K562 (cell line): ENCODE measurements around the gene NRAP. TPM values are rescaled to one million over a fixed set of nuclear protein-coding genes. Genes with fewer than 3 reads are reported as not detected.

Experiments used
- ATAC-seq: fragments of 200-7000 bp; cut with Tn5 transposase; 3 replicates; pipeline ENCODE4 v1.9.1; 2020; ENCODE audit warnings: moderate library complexity
- BruUV-seq: library from RNA; stranded (reverse); fragments of 400-500 nt; replicated peaks from 2 replicates; lab custom pipeline; 2021; lab: Mats Ljungman, UMichigan
- CTCF ChIA-PET: fragments of 300-600 bp; formaldehyde crosslinking; extraction: SDS; loops from one replicate; lab custom pipeline; 2021; ENCODE audit warnings: low intra/inter-chr PET ratio; lab: Yijun Ruan, JAX
- POLR2A ChIA-PET: fragments of 300-600, 350-650 bp; sonication (Branson Sonifier 250); formaldehyde crosslinking; extraction: SDS; loops from one replicate; lab custom pipeline; 2021; ENCODE audit warnings: antibody characterized with exemption, inconsistent platforms; lab: Yijun Ruan, JAX
- DNase-seq, 4 experiments: peaks; one replicate each; pipeline versions ENCODE4 v3.0.0 to v3.0.0-alpha.2; 2011 to 2018; ENCODE audit warnings: low spot score in 3 of 4, mixed read lengths in 3 of 4; ENCODE audit errors: extremely low read depth in 1 of 4
- FAIRE-seq: peaks from 2 replicates; lab custom pipeline; 2011; peaks lifted over from hg19 to GRCh38; lab: Jason Lieb, UNC
- H2AFZ ChIP-seq: 2 replicates; pipeline ENCODE4 v1.6.0; 2011; ENCODE audit warnings: low read depth, low read length, control low read depth, inconsistent platforms
- H3K27ac ChIP-seq: fragments of 200-600 bp; 3 replicates; pipeline ENCODE4 v1.8.0; 2011; ENCODE audit warnings: low read depth, mild to moderate bottlenecking, control low read depth, inconsistent platforms, low read length, moderate library complexity, mixed read lengths; ENCODE audit errors: extremely low read depth
- H3K27me3 ChIP-seq, 2 experiments: fragments of 300-600 bp in 1 of 2; 2 replicates in 1 of 2; 3 replicates in 1 of 2; pipeline versions ENCODE4 v1.6.0 to v1.8.0; 2011; ENCODE audit warnings: inconsistent platforms in 2 of 2, low read length in 2 of 2, mild to moderate bottlenecking in 1 of 2, mixed read lengths in 1 of 2, moderate library complexity in 1 of 2; ENCODE audit not compliant: control insufficient read depth in 2 of 2, insufficient read depth in 2 of 2
- H3K36me3 ChIP-seq: fragments of 300-600 bp; 3 replicates; pipeline ENCODE4 v1.8.0; 2011; ENCODE audit warnings: mild to moderate bottlenecking, low read length, inconsistent platforms; ENCODE audit not compliant: control insufficient read depth, insufficient read depth
- H3K4me1 ChIP-seq, 2 experiments: fragments of 200-600 bp in 1 of 2; replicated peaks in 1 of 2; 2 replicates in 1 of 2; 3 replicates in 1 of 2; pipeline versions ENCODE4 v1.5.1 to v1.8.0; 2011; ENCODE audit warnings: inconsistent platforms in 2 of 2, low read length in 2 of 2, mild to moderate bottlenecking in 1 of 2, mixed read lengths in 1 of 2, moderate library complexity in 1 of 2; ENCODE audit not compliant: control insufficient read depth in 2 of 2, insufficient read depth in 2 of 2
- H3K4me2 ChIP-seq: 2 replicates; pipeline ENCODE4 v1.6.1; 2011; ENCODE audit warnings: low read length, control low read depth, inconsistent platforms, mixed read lengths; ENCODE audit not compliant: insufficient read depth
- H3K4me3 ChIP-seq: fragments of 200-600 bp; sonication (generic), shearing (Covaris generic); 2 replicates; pipeline ENCODE4 v1.5.1; 2016; ENCODE audit warnings: control low read depth, inconsistent platforms
- H3K79me2 ChIP-seq: fragments of 200-600 bp; 3 replicates; pipeline ENCODE4 v1.8.0; 2011; ENCODE audit warnings: low read length, inconsistent platforms; ENCODE audit not compliant: control insufficient read depth, insufficient read depth
- H3K9ac ChIP-seq, 2 experiments: 2 replicates each; pipeline versions ENCODE4 v1.6.0 to v1.6.1; 2011; ENCODE audit warnings: low read depth in 2 of 2, low read length in 2 of 2, control low read depth in 1 of 2, inconsistent platforms in 1 of 2, mild to moderate bottlenecking in 1 of 2, mixed read lengths in 1 of 2; ENCODE audit not compliant: insufficient read depth in 1 of 2
- H3K9me1 ChIP-seq: one replicate; pipeline ENCODE4 v1.6.0; 2011; ENCODE audit warnings: inconsistent platforms, mild to moderate bottlenecking, low read length, moderate library complexity; ENCODE audit not compliant: control insufficient read depth, insufficient read depth
- H3K9me3 ChIP-seq: replicated peaks from 2 replicates; pipeline ENCODE4 v1.5.1; 2011; ENCODE audit warnings: low read depth, low read length, inconsistent platforms; ENCODE audit not compliant: control insufficient read depth, insufficient read depth
- H4K20me1 ChIP-seq: replicated peaks from 2 replicates; pipeline ENCODE4 v1.6.1; 2011; ENCODE audit warnings: low read length, inconsistent platforms, mixed read lengths; ENCODE audit not compliant: control insufficient read depth, insufficient read depth
- FOXJ3 ChIP-seq: sonication (generic); formaldehyde crosslinking; IDR thresholded peaks from 2 replicates; pipeline ENCODE4 v1.4.0; 2020; ENCODE audit warnings: mild to moderate bottlenecking, missing genetic modification reagents
- FOXK1 ChIP-seq: sonication (generic); formaldehyde crosslinking; IDR thresholded peaks from 2 replicates; pipeline ENCODE4 v1.8.0; 2022; ENCODE audit warnings: missing genetic modification reagents, mild to moderate bottlenecking, borderline replicate concordance
- MCM2 ChIP-seq: fragments of 450-650 bp; IDR thresholded peaks from 2 replicates; pipeline ENCODE4 v1.6.1; 2017; ENCODE audit warnings: low read depth, mild to moderate bottlenecking
- PHTF2 ChIP-seq: fragments of 250-450 bp; sonication (Bioruptor Pico); IDR thresholded peaks from 2 replicates; pipeline ENCODE4 v1.5.0; 2021; ENCODE audit warnings: mild to moderate bottlenecking
- POLR2AphosphoS2 ChIP-seq: IDR thresholded peaks from 2 replicates; pipeline ENCODE4 v1.6.1; 2012; ENCODE audit warnings: low read length, improper control_type of control experiment
- PRMT5 ChIP-seq: sonication (generic); formaldehyde crosslinking; IDR thresholded peaks from 2 replicates; pipeline ENCODE4 v1.5.0; 2020; ENCODE audit warnings: missing genetic modification reagents
- ZNF133 ChIP-seq: fragments of 250-450 bp; sonication (Bioruptor Pico); IDR thresholded peaks from 2 replicates; pipeline ENCODE4 v1.4.0; 2020; ENCODE audit warnings: mild to moderate bottlenecking
- ZNF140 ChIP-seq: fragments of 250-450 bp; sonication (Bioruptor Pico); IDR thresholded peaks from 2 replicates; pipeline ENCODE4 v1.8.0; 2021; ENCODE audit warnings: moderate library complexity, mild to moderate bottlenecking, inconsistent platforms
- ZNF445 ChIP-seq: fragments of 250-450 bp; sonication (Bioruptor Pico); IDR thresholded peaks from 2 replicates; pipeline ENCODE4 v1.4.0; 2020; ENCODE audit warnings: low read depth, mild to moderate bottlenecking, moderate library complexity
- ZNF695 ChIP-seq: fragments of 450-650 bp; formaldehyde crosslinking; IDR thresholded peaks from 2 replicates; pipeline ENCODE4 v1.4.0; 2020; ENCODE audit warnings: mild to moderate bottlenecking, moderate library complexity
- ZSCAN32 ChIP-seq: fragments of 450-650 bp; formaldehyde crosslinking; IDR thresholded peaks from 2 replicates; pipeline ENCODE4 v1.4.0; 2020; ENCODE audit warnings: mild to moderate bottlenecking, moderate library complexity
- WGBS: fragments of 100-300 bp; shearing (Covaris generic); methylation state at CpG from one replicate; pipeline ENCODE4 v1.1.6; 2016; ENCODE audit warnings: low coverage, mixed read lengths; ENCODE audit not compliant: insufficient coverage; ENCODE audit errors: missing lambda C conversion rate; 5-methylcytosine and 5-hydroxymethylcytosine counted together
- in situ Hi-C: fragments of 300-500 bp; cut with MboI; formaldehyde crosslinking; loops from 4 replicates; pipeline ENCODE4 v1.15.0; 2018; ENCODE audit warnings: inconsistent platforms, mixed read lengths
- intact Hi-C: fragments of 100-400 bp; cut with micrococcal nuclease; formaldehyde crosslinking; loops from 2 replicates; pipeline ENCODE4 v1.14.2; 2022
- polyA plus RNA-seq, 8 experiments: library from polyadenylated mRNA; depleted of rRNA in 4 of 8; stranded (reverse) in 5 of 8; unstranded in 3 of 8; fragments of >200 nt; fragmentation: Nextera tagmentation in 2 of 8; fragmentation: Illumina TruSeq in 1 of 8; extraction: Ambion mirVana in 2 of 8; extraction: Trizol in 1 of 8; gene quantifications; 2 replicates each; pipeline versions ENCODE4 v1.2.1 to v1.2.3, GENCODE V29; 2011 to 2014; ENCODE audit warnings: inconsistent platforms in 1 of 8, missing spikeins in 1 of 8
- total RNA-seq, 7 experiments: library from RNA; depleted of rRNA in 6 of 7; stranded (reverse); fragments of >200 nt in 6 of 7; fragmentation: Illumina TruSeq in 2 of 7; extraction: Trizol in 2 of 7; gene quantifications; 2 replicates each; pipeline versions ENCODE4 v1.2.1 to v1.2.3, GENCODE V29; 2011 to 2021; ENCODE audit warnings: low replicate concordance in 1 of 7
- TF ChIP-seq, protein P1 (sequence below), 2 experiments: IDR thresholded peaks; 2 replicates each; pipeline ENCODE4 v1.6.1; 2011; ENCODE audit warnings: borderline replicate concordance in 1 of 2, control low read depth in 1 of 2, low read depth in 1 of 2, low read length in 1 of 2, mild to moderate bottlenecking in 1 of 2, mixed read lengths in 1 of 2, moderate library complexity in 1 of 2; ENCODE audit not compliant: insufficient read depth in 1 of 2, insufficient read length in 1 of 2, poor library complexity in 1 of 2, severe bottlenecking in 1 of 2; ENCODE audit errors: extremely low read depth in 1 of 2
- TF ChIP-seq, protein P2 (sequence below), 2 experiments: IDR thresholded peaks in 1 of 2; conservative IDR thresholded peaks in 1 of 2; 2 replicates each; pipeline ENCODE4 v1.6.1; 2016; ENCODE audit warnings: low read depth in 2 of 2, mild to moderate bottlenecking in 1 of 2, missing compliant biosample characterization in 1 of 2, missing genetic modification characterization in 1 of 2, moderate library complexity in 1 of 2
- TF ChIP-seq, protein P3 (sequence below): fragments of 250-450 bp; sonication (Bioruptor Pico); IDR thresholded peaks from 2 replicates; pipeline ENCODE4 v1.9.0; 2021; ENCODE audit warnings: mild to moderate bottlenecking
- TF ChIP-seq, protein P4 (sequence below), 3 experiments: fragments of 200-800 bp in 1 of 3; fragments of 250-450 bp in 1 of 3; fragments of 450-650 bp in 1 of 3; sonication (Bioruptor Pico) in 1 of 3; sonication (Bioruptor generic) in 1 of 3; formaldehyde crosslinking in 1 of 3; IDR thresholded peaks; 2 replicates each; pipeline versions ENCODE4 v1.6.1 to v1.8.0; 2016 to 2022; ENCODE audit warnings: mild to moderate bottlenecking in 2 of 3, missing genetic modification characterization in 2 of 3, missing compliant biosample characterization in 1 of 3, moderate library complexity in 1 of 3

The NRAP gene
- total and polyA plus RNA-seq, 9 of the 15 experiments (the other 6 are each of a cell fraction or from before 2014, with no cell fraction given): not detected

DNA sequence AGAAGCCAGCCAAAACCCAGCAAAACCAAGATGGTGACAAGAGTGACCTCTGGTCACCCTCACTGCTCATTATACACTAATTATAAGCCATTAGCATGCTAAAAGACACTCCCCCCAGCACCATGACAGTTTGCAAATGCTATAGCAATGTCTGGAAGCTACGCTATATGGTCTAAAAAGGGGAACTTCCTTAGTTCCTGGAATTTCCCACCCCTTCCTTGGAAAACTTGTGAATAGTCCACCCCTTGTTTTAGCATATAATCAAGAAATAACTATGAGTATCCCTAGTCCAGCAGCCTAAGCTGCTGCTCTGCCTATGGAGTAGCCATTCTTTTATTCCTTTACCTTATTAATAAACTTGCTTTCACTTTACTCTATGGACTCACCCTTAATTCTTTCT is 31.9 kb upstream of the NRAP start:
- no peaks in the 10 kb centered on the region for H3K79me2 ChIP-seq
- H3K4me1 ChIP-seq: no peaks in the 10 kb centered on the region
- FAIRE-seq (no peak), ATAC-seq (no peak), DNase-seq (no peak)
- ChIA-PET POLR2A (no interaction called here), CTCF (no interaction called here)
- no peaks in the 10 kb centered on the region for H3K36me3 ChIP-seq
- H2AFZ ChIP-seq: no peak overlapping the region
- intact Hi-C loops (no loop called here), in situ Hi-C loops (no loop called here)
- no peak overlapping the region for H3K4me3 ChIP-seq
- no peaks in the 10 kb centered on the region for H3K9me1 ChIP-seq
- no peak overlapping the region for H3K9ac ChIP-seq
- no peak overlapping the region for H3K27ac ChIP-seq
- H3K4me2 ChIP-seq: no peak overlapping the region
- H4K20me1 ChIP-seq: no peaks in the 10 kb centered on the region
- H3K27me3 ChIP-seq: peaks cover 0 to 5% of the 10 kb centered on the region in 2 experiments; a peak in 2 of 5 replicates
- H3K9me3 ChIP-seq: no peaks in the 10 kb centered on the region
- 11% methylated on average over 1 of the region's 1 CpG for WGBS
- no TSS peak for BruUV-seq
- TF ChIP-seq PRMT5 (CRISPR knock-in tag): no peak
- TF ChIP-seq ZNF445 (CRISPR knock-in tag): no peak
- TF ChIP-seq ZSCAN32 (CRISPR knock-in tag): no peak
- no peak for TF ChIP-seq FOXJ3 (CRISPR knock-in tag)
- TF ChIP-seq PHTF2: no peak
- no peak for TF ChIP-seq ZNF133
- no peak for TF ChIP-seq MCM2
- TF ChIP-seq FOXK1 (CRISPR knock-in tag): no peak
- TF ChIP-seq POLR2AphosphoS2: no peak
- TF ChIP-seq, protein P1, sequence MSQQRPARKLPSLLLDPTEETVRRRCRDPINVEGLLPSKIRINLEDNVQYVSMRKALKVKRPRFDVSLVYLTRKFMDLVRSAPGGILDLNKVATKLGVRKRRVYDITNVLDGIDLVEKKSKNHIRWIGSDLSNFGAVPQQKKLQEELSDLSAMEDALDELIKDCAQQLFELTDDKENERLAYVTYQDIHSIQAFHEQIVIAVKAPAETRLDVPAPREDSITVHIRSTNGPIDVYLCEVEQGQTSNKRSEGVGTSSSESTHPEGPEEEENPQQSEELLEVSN (IDR thresholded peaks at IDR 0.05; ENCODE audit: borderline replicate concordance in 1 of 2, extremely low read depth in 1 of 2, insufficient read depth in 1 of 2, insufficient read length in 1 of 2, low read depth in 1 of 2, low read length in 1 of 2, poor library complexity in 1 of 2, severe bottlenecking in 1 of 2): no peak
- TF ChIP-seq, protein P2, sequence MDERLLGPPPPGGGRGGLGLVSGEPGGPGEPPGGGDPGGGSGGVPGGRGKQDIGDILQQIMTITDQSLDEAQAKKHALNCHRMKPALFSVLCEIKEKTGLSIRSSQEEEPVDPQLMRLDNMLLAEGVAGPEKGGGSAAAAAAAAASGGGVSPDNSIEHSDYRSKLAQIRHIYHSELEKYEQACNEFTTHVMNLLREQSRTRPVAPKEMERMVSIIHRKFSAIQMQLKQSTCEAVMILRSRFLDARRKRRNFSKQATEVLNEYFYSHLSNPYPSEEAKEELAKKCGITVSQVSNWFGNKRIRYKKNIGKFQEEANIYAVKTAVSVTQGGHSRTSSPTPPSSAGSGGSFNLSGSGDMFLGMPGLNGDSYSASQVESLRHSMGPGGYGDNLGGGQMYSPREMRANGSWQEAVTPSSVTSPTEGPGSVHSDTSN (CRISPR knock-in tag; IDR thresholded peaks at IDR 0.05; ENCODE audit: low read depth): no peak
- TF ChIP-seq, protein P2 (tag; conservative IDR thresholded peaks at IDR 0.05; ENCODE audit: low read depth): no peak
- TF ChIP-seq, protein P3, sequence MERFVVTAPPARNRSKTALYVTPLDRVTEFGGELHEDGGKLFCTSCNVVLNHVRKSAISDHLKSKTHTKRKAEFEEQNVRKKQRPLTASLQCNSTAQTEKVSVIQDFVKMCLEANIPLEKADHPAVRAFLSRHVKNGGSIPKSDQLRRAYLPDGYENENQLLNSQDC (CRISPR knock-in tag): no peak
- TF ChIP-seq ZNF140: no peak
- TF ChIP-seq, protein P4, sequence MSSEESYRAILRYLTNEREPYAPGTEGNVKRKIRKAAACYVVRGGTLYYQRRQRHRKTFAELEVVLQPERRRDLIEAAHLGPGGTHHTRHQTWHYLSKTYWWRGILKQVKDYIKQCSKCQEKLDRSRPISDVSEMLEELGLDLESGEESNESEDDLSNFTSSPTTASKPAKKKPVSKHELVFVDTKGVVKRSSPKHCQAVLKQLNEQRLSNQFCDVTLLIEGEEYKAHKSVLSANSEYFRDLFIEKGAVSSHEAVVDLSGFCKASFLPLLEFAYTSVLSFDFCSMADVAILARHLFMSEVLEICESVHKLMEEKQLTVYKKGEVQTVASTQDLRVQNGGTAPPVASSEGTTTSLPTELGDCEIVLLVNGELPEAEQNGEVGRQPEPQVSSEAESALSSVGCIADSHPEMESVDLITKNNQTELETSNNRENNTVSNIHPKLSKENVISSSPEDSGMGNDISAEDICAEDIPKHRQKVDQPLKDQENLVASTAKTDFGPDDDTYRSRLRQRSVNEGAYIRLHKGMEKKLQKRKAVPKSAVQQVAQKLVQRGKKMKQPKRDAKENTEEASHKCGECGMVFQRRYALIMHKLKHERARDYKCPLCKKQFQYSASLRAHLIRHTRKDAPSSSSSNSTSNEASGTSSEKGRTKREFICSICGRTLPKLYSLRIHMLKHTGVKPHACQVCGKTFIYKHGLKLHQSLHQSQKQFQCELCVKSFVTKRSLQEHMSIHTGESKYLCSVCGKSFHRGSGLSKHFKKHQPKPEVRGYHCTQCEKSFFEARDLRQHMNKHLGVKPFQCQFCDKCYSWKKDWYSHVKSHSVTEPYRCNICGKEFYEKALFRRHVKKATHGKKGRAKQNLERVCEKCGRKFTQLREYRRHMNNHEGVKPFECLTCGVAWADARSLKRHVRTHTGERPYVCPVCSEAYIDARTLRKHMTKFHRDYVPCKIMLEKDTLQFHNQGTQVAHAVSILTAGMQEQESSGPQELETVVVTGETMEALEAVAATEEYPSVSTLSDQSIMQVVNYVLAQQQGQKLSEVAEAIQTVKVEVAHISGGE (CRISPR knock-in tag; IDR thresholded peaks at IDR 0.05): no peak
- TF ChIP-seq ZNF695 (CRISPR knock-in tag): no peak
